Suprapubic skin (tissue), 4 donors: Measurements from ENCODE around the gene PGC. TPM values are rescaled to one million over a fixed set of nuclear protein-coding genes. Genes with fewer than 3 reads are reported as not detected.

ENCODE experiments used
- DNase-seq, 2 donors: peaks; one replicate each; pipeline ENCODE4 v3.0.0-alpha.2; 2019; ENCODE audit warnings: low spot score in 2 of 2
- H3K27ac ChIP-seq: fragments of 200-600 bp; sonication (generic); one replicate; pipeline ENCODE4 v1.5.1; 2019
- H3K27me3 ChIP-seq: fragments of 200-600 bp; sonication (generic); one replicate; pipeline ENCODE4 v1.5.1; 2019
- H3K36me3 ChIP-seq: fragments of 200-600 bp; sonication (generic); one replicate; pipeline ENCODE4 v1.5.1; 2019
- H3K4me1 ChIP-seq: fragments of 200-600 bp; sonication (generic); one replicate; pipeline ENCODE4 v1.5.1; 2019
- H3K4me3 ChIP-seq: fragments of 200-600 bp; sonication (generic); one replicate; pipeline ENCODE4 v1.5.1; 2019; ENCODE audit warnings: mild to moderate bottlenecking
- H3K9me3 ChIP-seq: fragments of 200-600 bp; sonication (generic); one replicate; pipeline ENCODE4 v1.5.1; 2019
- CTCF ChIP-seq, 2 donors: fragments of 200-600 bp in 1 of 2; fragments of 450-650 bp in 1 of 2; sonication (generic) in 1 of 2; IDR thresholded peaks; one replicate each; pipeline ENCODE4 v1.5.1; 2016 to 2019; ENCODE audit warnings: antibody characterized with exemption in 2 of 2, mild to moderate bottlenecking in 1 of 2, moderate library complexity in 1 of 2
- EP300 ChIP-seq: sonication (generic); formaldehyde crosslinking; IDR thresholded peaks from one replicate; pipeline ENCODE4 v1.6.1; 2017; ENCODE audit warnings: antibody characterized with exemption
- POLR2A ChIP-seq, 2 donors: fragments of 450-650 bp; IDR thresholded peaks; one replicate each; pipeline ENCODE4 v1.6.1; 2017; ENCODE audit warnings: antibody characterized with exemption in 2 of 2, mild to moderate bottlenecking in 2 of 2, moderate library complexity in 2 of 2
- POLR2AphosphoS5 ChIP-seq, 3 donors: sonication (generic); formaldehyde crosslinking; IDR thresholded peaks; one replicate each; pipeline ENCODE4 v1.6.1; 2017; ENCODE audit warnings: antibody characterized with exemption in 3 of 3
- WGBS: methylation state at CpG from one replicate; pipeline ENCODE4 v1.1.5; 2018; 5-methylcytosine and 5-hydroxymethylcytosine counted together
- total RNA-seq, 4 donors: library from RNA; depleted of rRNA; stranded (reverse); fragments of >200 nt; gene quantifications; one replicate each; pipeline ENCODE4 v1.1.0, GENCODE V29; 2016

PGC gene
- not detected for total RNA-seq

GRCh38 chr6:41747256-41748101 is at the start of gene PGC:
PGC (minus strand) TSS chr6:41747397; CDS start chr6:41747334, 63 bp downstream.
- no peak for DNase-seq
- WGBS, result 85% methylated on average over 15 of the region's 15 CpGs
- TF ChIP-seq CTCF (IDR thresholded peaks at IDR 0.05), result no peak
- no peak for TF ChIP-seq POLR2AphosphoS5 (IDR thresholded peaks at IDR 0.05)
- TF ChIP-seq POLR2A (IDR thresholded peaks at IDR 0.05), result no peak
- no peak for TF ChIP-seq EP300
- H3K4me1 ChIP-seq, result peaks cover 6% of the 10 kb centered on the region
- H3K9me3 ChIP-seq, result no peaks in the 10 kb centered on the region
- H3K36me3 ChIP-seq, result no peaks in the 10 kb centered on the region
- no peak within 1 kb of the TSS for H3K4me3 ChIP-seq
- no peaks in the 10 kb centered on the region for H3K27me3 ChIP-seq
- no peak within 1 kb of the TSS for H3K27ac ChIP-seq

- WGBS, result 83% methylated on average over 2 of the region's 2 CpGs
These were observed 49.3 kb upstream of the PGC start for GRCh38 chr6:41796474-41796873.

GRCh38 chr6:41791984-41792383 is 44.8 kb upstream of the PGC start:
- no peak for TF ChIP-seq EP300
- no peak for TF ChIP-seq POLR2A (IDR thresholded peaks at IDR 0.05)
- TF ChIP-seq POLR2AphosphoS5 (IDR thresholded peaks at IDR 0.05), result no peak
- no peak for TF ChIP-seq CTCF (IDR thresholded peaks at IDR 0.05)
- Histone ChIP-seq H3K36me3 (peaks cover 60% of the 10 kb centered on the region), H3K27me3 (no peaks in the 10 kb centered on the region), H3K27ac (no peak overlapping the region), H3K4me3 (no peak overlapping the region), H3K4me1 (peaks cover 8% of the 10 kb centered on the region), H3K9me3 (no peaks in the 10 kb centered on the region)
- DNase-seq, result no peak
- WGBS, result 81% methylated on average over 4 of the region's 4 CpGs

More at GRCh38 chr6:41796474-41796873, 49.3 kb upstream of the PGC start:
- Histone ChIP-seq H3K4me1 (no peaks in the 10 kb centered on the region), H3K36me3 (peaks cover 46% of the 10 kb centered on the region), H3K27me3 (no peaks in the 10 kb centered on the region), H3K27ac (no peak overlapping the region), H3K9me3 (no peaks in the 10 kb centered on the region), H3K4me3 (no peak overlapping the region)
- no peak for TF ChIP-seq POLR2A (IDR thresholded peaks at IDR 0.05)
- no peak for TF ChIP-seq CTCF (IDR thresholded peaks at IDR 0.05)
- no peak for TF ChIP-seq EP300
- no peak for TF ChIP-seq POLR2AphosphoS5 (IDR thresholded peaks at IDR 0.05)
- no peak for DNase-seq

GRCh38 chr6:41791305-41791704 is 44.1 kb upstream of the PGC start:
- DNase-seq, result no peak
- H3K27ac ChIP-seq, result no peak overlapping the region
- no peak overlapping the region for H3K4me3 ChIP-seq
- TF ChIP-seq CTCF (IDR thresholded peaks at IDR 0.05) (no peak), POLR2AphosphoS5 (IDR thresholded peaks at IDR 0.05) (no peak), EP300 (no peak), POLR2A (IDR thresholded peaks at IDR 0.05) (no peak)
- WGBS, result 68% methylated on average over 1 of the region's 1 CpG
- no peaks in the 10 kb centered on the region for H3K9me3 ChIP-seq
- H3K36me3 ChIP-seq, result peaks cover 56% of the 10 kb centered on the region
- H3K4me1 ChIP-seq, result peaks cover 8% of the 10 kb centered on the region
- no peaks in the 10 kb centered on the region for H3K27me3 ChIP-seq

GRCh38 chr6:41790045-41790444 is 42.8 kb upstream of the PGC start:
- H3K27me3 ChIP-seq, result no peaks in the 10 kb centered on the region
- H3K9me3 ChIP-seq, result no peaks in the 10 kb centered on the region
- H3K4me3 ChIP-seq, result no peak overlapping the region
- no peak overlapping the region for H3K27ac ChIP-seq
- peaks cover 21% of the 10 kb centered on the region for H3K4me1 ChIP-seq
- peaks cover 44% of the 10 kb centered on the region for H3K36me3 ChIP-seq
- 96% methylated on average over 1 of the region's 1 CpG for WGBS
- no peak for DNase-seq
- TF ChIP-seq POLR2AphosphoS5 (IDR thresholded peaks at IDR 0.05), result no peak
- no peak for TF ChIP-seq EP300
- TF ChIP-seq POLR2A (IDR thresholded peaks at IDR 0.05), result no peak
- no peak for TF ChIP-seq CTCF (IDR thresholded peaks at IDR 0.05)
